ENCODE data around the gene ZNF76.

Gene ZNF76

DNA sequence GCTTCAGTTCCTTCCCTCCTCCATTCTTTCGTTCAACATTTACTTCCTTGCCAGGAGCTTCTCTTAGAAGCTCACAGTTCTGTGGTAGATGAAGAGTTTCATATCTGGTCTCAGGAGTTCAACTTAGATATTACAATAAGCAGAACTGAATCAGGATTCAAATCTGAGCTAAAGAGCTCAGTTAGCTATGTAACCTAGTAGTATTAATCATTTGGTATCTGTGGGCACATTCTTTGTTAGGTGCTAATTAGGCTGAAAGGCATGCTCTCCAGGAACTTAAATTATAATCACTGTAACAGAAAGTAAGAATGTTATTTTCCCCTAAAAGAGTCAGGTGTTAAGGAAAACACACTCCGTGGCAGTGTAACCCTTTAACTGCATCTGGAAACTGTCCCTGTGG, 8.4 kb downstream of the ZNF76 start:
- DNase-seq = no peak

DNA sequence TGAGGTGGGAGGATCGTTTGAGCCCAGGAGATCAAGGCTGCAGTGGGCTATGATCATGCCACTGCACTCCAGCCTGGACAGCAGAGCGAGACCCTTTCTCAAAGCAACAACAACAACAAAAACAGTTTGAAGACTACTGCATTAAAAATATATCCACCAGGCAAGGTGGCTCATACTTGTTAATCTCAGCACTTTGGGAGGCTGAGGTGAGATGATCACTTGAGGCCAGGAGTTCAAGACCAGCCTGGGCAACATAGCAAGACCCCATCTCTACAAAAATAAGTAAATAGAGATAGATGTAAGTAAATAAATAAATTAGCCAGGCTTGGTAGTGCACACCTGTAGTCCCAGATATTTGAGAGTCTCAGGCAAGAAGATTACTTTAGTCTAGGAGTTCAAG, 12.5 kb downstream of the ZNF76 start:
- no peak for DNase-seq

DNA sequence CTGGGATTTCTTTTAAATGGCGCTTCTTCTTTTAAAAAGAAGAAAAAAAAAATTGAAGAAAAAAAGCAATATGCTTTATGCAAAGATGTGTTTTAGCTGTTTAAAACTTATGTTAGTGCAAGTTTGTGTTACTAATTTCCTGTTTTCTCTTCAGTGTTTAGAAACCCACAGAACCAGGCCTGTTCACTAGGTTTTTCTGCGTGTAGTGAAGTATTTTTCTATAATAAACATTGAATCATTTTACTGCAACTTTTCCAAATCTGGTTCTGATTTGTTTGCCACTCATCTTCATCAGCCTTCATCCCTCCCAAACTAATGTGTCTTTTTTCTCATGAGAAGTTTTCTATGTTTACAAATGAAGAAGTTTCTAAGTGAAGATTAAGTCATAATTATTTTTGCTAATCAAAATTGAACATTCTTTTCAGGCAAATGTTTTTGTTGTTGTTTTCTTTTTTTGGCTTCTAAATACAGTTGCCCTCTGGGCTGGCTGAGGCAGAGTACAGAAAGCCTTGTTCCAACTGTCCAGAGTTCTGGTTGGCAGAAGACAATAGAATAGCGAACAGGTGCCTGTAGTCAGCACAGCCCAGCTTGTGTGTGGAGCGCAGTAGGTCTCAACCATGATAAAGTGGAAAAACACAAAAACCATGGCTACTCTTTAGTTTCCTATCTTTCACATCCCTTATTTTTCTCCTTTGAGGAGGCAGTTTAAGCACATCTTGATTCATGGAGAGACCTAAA, 14.5 kb downstream of the ZNF76 start:
- DNase-seq = no peak

DNA sequence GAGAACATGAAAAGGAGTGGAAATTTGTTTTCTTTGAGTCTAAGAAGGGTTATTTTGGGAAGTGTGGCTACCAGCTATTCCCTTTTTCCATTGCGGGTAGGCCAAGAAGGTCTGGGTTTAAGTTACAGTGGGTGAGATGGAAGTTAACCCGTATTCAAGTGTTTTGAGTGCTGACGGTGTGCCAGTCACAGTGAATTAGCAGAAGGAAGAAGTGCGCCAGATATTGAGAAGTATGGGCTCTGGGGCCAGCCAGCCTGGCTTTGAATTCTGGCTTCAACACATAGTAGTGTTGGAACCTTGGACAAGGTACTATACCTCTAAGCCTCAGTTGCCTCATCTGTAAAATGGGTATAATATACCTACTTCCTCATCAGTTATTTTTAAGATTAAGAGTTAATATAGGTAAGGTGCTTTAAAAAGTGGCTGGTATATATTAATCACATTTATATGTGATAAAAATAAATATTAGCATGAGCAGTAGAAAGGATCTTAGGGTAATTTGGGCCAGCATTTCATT, 16.3 kb downstream of the ZNF76 start:
- DNase-seq = no peak

DNA sequence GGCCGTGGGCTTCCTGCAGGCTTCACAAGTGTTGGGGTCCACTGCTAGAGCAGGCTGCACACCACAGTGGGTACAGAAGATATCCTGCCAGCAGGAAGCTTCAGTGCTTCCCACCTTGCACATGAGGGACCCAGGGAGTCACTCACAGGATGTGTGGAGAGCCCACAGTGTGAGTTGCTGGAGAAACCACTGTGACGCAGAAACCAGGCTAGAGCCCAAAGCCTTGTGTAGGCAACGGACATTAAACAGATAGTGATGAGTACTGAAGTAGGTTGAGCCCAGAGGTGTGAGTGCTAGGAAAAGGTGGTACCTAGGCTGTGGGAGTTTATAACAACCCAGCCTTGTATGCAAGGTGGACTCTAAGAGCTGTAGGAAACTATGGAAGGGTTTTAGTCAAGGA, 19.2 kb downstream of the ZNF76 start:
- DNase-seq = no peak

DNA sequence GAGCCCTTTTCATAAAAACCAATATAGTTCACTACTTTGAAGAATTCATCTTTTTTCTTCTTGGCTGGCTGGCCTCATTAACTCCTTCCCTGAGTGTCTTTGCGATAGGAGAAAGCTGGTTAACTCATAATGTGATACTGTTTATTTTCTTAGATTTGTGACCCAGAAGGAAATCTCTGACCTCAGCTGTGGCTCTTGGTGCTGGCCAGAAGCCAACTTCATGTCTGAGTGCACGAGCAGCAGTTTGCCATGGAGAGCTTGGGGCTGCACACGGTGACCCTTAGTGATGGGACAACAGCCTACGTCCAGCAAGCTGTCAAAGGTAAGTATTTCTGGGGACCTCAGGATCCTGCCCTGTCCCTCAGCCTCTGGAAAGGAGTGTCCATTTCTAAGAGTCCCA, 21.4 kb downstream of the ZNF76 start:
- DNase-seq = no peak

DNA sequence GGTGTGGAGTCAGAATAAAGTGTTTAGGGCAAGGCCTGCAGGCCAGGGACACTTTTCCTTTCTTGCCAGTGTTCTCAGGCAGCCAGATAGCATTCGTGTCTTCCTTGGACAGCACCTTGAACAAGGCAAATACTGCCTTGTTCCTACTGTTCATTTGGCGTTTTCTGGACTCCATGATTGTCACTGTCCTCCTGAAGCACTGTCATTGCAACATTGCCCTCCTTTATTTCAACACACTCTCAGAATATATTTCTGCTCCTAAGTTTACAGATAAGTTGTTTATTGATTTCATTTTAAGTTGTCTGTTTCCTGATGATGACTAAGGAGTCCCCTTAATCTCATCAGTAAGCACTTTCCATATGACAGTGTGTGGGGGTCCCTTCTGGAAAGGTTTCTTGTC, 22.9 kb downstream of the ZNF76 start:
- DNase-seq = no peak

DNA sequence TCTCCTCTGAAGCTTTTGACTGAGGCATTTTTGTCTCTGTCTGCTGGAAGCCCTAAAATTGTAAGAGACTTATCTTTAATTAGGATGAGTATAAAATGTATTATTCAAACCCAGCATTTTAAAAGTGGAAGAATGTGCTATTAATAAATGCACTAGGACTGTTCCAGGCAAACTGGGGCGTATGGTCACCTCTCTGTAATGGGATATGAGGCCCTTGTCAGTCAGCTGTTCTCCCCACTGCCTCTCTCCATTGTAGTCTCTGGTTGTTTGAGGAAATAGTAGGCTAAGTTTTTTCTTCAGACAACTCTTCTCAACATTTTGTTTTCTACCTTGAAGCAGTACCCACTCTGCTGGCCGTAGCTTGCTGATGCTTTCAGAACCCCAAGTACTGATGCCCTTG, 23.8 kb downstream of the ZNF76 start:
- no peak for DNase-seq

DNA sequence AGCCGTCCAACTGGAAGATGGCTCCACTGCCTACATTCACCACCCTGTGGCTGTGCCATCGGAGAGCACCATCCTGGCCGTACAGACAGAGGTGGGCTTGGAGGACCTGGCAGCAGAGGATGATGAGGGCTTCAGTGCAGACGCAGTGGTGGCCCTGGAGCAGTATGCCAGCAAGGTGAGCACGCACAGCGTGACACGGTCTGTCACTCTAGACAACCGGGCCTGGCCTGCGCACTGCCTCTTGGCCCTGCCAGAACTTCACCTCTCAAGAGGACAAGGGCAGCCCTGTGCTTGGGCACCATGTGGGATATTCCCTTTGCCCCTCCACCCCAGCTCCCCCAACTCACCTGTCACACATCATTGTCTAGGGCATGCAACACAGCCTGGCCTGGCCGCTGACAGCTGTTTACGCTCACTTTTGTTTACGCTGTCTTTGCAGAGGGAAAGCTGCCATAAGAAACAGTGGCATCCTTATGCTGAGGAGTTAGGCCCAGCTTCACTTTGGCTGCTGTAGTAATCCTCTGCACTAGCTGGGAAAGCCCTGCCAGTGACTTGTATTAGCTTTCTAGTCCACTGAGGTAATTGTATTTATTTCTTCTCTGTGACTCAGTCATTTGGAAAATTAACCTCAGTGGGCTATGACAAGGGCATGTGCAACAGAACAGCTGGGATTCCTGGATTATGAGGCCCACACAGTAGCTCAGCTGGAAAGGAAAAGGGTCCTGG, 28.3 kb downstream of the ZNF76 start:
- DNase-seq = no peak

DNA sequence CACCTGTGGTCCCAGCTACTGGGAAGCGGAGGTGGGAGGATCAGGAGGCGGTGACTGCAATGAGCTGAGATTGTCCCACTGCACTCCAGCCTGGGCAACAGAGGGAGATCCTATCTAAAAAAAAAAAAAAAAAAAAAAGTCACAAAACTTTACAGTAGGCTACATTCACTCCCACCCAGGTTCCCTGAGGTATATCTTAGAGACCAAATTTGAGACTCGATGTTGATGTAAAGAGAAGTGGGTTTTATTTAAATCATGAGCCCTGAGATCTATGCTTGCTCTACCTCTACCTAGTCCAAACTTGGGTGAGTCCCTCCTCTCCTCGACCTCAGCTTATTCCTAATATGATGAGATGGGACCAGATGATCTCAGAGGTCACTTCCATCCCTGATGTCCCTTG, 29.3 kb downstream of the ZNF76 start:
- no peak for DNase-seq

DNA sequence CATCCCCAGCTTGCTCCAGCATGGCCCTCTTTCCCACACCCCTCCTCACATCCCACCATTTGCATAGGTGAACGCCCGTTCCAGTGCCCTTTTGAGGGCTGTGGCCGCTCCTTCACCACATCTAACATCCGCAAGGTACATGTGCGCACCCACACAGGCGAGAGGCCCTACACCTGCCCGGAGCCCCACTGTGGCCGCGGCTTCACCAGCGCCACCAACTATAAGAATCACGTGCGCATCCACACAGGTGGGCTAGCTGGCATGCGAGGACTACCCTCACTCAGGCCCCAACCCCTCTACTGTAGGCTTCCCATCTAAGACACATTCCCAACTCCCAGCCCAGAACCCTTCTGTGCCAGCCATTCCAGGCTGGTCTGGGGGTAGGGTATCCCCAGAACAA, 32.0 kb downstream of the ZNF76 start:
- no peak for DNase-seq

DNA sequence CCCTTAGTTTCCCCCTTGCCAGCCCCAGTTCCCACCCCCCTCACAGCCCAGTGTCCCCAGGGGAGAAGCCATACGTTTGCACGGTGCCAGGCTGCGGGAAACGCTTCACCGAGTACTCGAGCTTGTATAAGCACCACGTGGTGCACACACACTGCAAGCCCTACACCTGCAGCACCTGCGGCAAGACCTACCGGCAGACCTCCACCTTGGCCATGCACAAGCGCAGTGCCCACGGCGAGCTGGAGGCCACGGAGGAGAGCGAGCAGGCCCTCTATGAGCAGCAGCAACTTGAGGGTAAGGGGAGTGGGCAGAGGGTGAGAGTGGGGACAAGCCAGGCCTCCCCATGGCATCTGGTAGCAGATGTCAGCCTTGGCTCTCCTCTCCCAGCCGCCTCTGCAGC, 33.0 kb downstream of the ZNF76 start:
- DNase-seq = no peak

DNA sequence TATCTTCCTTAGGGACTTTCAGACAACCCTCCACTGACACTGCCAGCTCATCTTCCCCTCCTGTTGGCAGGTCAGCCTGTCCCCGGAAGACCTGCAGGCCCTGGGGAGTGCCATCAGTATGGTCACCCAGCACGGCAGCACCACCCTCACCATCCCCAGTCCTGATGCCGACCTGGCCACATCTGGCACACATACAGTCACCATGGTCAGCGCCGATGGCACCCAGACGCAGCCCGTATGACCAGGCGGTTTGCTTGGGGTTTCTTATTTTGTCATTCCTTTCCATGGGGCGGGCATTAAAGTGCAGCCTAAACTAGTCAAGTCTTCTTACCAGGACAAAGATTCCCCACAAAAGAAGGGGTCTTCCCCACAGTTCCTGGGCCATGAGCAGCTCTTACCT, 34.1 kb downstream of the ZNF76 start:
- DNase-seq = no peak

DNA sequence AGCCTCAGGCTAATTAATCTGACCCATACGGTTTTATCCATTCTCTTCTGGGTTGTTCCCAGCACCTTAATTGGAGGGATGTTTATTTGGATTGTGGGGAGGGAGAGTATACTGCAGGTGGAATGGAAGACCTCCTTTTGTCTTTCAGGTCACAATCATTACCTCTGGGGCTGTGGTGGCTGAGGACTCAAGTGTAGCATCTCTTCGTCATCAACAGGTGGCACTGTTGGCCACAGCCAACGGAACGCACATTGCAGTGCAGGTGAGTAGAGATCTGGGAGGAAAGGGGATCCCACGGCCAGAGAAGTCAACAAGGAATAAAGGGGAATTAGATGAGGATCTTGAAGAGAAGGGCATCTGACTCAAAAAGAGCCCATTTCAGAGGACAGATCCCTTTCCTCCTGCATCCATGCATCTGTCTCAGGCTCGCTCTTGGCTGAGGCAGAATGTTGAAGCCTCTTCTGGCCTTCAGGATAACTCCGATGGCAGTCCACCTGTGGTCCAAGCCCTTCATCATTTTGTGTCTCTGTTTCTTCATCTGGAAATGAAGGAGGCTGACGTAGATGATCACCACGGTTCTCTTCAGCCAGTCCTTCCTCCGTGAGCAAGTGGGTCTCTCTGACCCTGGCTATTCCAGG, 34.9 kb downstream of the ZNF76 start:
- DNase-seq = peak in 1 of 14 donors; percentile 24

DNA sequence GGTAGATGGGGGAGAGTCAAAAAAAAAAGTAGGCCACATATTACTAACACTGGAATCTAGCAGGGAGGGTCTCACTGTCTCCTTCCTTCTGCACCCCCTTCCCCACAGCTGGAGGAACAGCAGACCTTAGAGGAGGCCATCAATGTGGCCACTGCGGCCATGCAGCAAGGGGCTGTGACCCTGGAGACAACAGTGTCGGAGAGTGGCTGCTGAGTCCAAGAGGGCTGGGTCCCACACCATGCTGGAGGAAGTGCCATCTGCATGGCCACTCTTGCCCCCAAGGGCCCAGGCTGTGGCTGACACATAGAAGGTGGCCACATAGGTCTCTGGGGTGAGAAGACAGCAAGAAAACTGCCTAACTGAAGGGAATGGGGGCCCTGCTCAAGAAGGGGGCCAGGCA, 35.5 kb downstream of the ZNF76 start:
- DNase-seq = no peak

DNA sequence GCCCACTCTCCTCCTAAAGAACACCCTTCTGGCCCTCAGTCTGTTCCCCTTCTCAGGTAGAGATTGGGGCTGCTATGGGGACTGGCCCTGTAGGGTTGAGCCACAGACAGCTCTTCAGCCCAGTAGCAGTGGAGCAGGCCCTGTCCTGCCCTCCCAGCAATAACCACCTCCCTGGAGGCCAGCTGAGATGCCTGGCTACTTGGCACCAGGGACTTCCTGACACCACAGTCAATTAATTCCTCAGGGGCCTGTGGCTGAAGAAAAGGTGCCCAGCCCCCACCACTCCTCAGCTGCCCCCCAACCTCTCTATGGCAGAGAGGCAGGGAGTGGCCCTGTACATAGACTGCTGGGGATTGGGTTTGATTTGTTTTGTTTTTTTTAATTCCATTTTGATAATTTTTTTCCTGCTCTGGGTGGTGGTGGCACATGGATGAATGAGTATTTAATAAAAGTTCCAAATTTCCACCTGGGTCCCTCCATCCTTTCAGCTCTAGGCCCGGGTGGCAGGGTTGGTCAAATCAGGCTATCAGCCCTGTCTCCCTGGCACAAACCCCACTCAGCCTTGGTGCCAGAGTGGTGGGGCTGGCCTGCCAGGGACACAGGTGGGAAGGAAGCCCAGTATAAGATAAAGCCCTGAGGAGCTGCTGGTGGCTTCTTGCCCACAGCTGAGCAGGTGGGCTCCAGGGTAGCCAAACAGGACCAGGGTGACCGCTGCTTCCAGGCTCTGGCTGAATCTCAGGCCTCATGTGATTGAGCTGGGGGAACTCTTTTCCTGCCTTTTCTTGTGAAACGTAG, 36.2 kb downstream of the ZNF76 start:
- peak in 1 of 14 donors; percentile 32 for DNase-seq

DNA sequence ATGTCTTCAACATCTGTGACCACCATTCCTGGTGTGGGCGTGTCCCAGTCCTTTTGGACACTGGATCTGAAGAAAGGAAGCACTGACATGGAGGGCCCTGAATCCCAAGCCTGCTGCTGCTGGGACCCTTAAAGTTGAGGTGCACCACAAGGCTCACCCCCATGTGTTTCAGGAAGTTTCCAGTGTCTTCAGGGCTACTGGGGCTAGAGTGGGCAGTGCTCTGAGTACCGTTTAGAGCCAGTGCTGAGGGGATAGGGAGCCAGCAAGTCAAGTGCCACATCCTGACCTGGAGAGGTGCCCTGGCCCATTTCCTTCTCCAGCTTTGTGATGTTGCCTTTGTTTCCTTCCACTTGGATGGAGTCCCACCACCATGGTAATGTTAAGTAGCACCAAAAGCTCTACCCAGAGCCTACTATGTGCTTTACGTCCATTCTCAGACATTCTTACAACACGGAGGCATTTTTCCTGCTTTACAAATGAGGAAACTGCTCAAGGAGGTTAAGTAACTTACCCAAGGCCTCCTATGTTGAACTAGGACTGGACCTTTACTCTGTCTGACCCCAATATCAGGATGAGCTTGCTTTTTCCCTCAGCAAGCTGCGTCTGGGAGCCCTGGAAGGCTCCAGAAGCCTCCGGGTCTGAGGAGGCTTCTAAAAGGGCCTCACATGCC, 37.5 kb downstream of the ZNF76 start:
- DNase-seq = no peak

DNA sequence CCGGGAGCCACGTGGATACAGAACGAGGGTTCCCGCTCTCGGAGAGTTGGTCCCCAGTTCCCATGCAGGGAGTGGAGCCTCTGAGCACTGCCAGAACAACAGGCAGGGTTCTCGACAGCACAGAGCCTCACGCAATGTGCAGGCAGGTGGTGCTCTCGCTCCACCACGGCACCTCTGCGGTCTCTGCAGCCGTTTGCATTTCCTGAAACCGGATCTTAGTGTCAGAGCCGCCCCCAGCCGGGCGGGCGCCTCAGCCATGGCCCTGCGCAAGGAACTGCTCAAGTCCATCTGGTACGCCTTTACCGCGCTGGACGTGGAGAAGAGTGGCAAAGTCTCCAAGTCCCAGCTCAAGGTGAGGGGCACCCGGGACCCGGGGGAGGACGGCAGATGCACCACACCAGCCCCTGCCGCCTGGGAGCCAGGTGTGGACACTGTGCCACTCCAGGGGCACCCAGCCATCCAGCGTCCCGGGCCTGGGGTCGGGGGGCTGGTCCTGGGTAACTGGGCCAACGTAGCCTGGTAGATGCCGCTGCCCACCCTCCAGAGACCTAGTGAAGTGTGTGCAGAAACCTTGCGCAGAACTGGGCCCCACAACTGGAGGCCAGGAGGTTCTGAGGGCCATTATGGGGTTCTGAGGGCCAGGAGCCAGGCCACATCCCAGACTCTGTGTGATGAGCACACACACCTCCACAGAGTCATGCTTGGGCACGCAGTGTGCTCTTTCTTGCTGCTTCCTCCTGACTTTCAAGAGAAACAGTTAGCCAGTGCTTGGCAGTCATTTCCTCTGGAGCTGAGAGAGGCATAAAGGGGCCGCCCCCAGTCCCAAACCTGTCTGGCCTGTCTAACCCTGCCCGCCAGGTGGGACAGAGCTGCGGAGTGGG, 38.3 kb downstream of the ZNF76 start, which contains the start of gene DEF6:
Gene DEF6, plus strand, starts transcription at position 218 of the 881 bp plus-strand sequence. Its CDS starts 39 bp downstream, at position 257.
- DNase-seq = peak in 9 of 14 donors; percentile 11 to 59 (median 34)

DNA sequence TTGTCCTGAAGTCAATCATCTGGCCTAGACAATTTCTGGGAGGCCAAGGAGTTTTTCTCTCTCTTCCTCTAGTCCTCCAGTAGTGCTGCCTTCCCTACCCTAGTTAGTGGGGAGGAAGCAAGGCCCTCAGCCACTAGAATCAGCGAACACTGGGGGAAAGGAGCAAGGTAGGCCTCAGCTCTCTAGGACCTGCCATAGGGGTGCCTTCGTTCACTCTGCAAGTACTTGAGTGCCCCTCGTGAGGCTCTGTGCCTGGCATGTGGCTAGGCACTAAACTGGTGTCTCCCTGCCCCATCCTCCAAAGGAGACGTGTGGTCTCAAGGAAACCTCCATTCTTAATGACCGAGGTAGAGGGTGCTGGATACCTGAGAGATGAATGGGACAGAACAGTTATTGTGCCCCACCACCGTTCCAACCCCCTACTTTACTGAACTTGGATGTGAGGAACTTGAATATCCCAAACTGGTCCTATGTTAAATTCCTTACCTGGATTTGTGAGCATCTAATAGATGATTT, 39.1 kb downstream of the ZNF76 start:
- no peak for DNase-seq

DNA sequence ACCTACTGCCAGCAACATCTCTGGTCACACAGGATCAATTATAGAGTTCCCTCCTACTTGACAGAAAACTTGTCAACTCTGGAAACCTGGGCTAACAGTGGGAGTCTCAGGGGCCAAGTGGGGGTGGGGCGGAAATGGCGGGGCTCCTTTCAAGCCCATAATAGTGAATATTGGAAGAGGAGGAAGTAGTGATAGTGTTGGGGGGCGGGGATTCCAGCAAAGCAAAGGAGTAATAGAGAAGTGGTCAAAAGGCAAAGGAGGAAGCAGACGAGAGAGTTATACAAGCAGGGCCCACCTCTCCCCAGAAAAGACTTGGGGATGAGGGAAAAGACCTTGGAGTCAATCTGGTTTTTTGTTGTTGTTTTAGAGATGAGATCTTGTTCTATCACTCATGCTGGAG, 40.1 kb downstream of the ZNF76 start:
- DNase-seq = peak in 3 of 14 donors; percentile 7 to 44 (median 40)

DNA sequence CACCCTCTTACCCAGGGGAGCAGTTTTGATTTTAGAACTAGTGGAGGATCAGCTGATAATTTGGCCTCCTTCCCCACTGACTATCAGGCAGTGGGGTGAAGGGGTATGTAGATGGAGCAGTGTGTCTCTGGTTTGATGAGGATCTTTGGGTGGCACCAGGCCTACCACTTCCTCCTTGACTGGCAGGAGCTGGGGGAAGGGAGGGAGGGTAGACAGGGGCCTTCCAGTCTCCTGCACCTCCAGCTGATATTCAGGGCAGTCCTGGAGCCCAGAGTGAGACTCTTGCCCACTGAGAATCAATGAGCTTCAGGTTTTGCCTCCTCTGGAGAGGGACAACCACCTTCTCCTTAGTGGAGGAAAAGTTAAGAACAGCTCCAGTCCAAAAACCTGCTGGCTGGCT, 41.3 kb downstream of the ZNF76 start:
- peak in 2 of 14 donors; percentile 12 to 30 for DNase-seq

Measured in C1 segment of cervical spinal cord (tissue), 14 donors.